DMS114 treated with DMSO at 0.1 percent for 48 hours (cell line): ENCODE results near the gene FOXP1.

ENCODE experiments used
- DNase-seq: peaks from one replicate; lab custom pipeline; 2025; ENCODE audit not compliant: unreplicated experiment; lab: John Stamatoyannopoulos, UW

Gene FOXP1

GRCh38 chr3:71488391-71488809 lies 95.1 kb downstream of the FOXP1 start:
- DNase-seq, result no peak

GRCh38 chr3:71487418-71487817 lies 96.1 kb downstream of the FOXP1 start:
- DNase-seq, result no peak

GRCh38 chr3:71486831-71487230 lies 96.7 kb downstream of the FOXP1 start:
- no peak for DNase-seq

DNA sequence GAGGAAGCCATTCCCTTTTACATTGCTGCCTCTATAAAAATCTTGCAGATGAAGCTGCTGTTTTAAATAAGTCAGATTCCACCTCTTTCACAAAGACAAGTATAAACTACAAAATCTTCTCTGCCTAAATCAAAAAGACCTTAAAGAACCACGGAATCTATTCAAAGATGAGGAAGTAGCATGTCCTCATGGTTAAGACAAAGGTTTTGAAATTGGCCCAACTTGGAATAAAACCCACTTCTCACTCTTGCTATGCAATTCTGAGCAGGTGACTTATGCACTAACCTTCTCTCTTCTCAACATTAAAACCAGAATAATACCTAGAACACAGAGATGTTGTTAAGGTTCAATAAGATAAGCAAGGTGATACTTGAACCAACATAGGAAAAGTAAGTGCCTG lies 97.6 kb downstream of the FOXP1 start:
- DNase-seq, result no peak

- DNase-seq, result no peak
Observed at GRCh38 chr3:71484452-71484851, 99.1 kb downstream of the FOXP1 start.

- DNase-seq, result no peak
Observed at GRCh38 chr3:71484047-71484446, 99.5 kb downstream of the FOXP1 start.

DNA sequence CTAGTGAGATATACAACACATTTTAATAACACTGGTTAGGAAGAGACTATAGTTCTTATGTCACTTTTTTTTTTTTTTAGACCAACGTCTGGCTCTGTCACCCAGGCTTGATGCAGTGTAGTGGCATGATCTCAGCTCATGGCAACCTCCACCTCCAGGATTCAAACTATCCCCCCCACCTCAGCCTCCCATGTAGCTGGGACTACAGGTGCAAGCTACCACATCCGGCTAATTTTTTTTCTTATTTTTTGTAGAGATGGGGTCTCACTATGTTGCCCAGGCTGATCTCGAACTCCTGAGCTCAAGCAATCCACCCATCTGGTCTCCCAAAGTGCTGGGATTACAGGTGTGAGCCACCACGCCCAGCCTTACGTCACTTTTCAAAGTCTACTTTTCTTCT lies 100.8 kb downstream of the FOXP1 start:
- DNase-seq, result no peak

DNA sequence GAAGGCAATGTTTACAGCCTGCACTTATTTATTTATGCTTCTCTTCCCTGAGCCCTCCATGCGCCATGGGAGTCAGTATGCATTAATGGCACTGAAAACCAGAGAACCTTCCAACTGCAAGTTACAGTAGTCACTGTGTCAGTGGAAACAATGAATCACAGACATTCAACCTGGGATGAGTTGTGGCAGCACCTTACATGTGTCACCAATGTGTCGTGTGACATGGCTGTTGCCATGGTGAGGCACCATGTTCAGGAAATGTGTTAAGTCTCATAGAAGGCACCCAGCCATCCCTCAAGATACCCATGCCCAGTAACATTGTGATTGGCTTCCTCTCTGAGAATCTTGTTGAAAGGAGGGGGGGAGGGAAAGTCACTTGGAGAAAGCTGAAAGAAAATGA lies 105.0 kb downstream of the FOXP1 start:
- DNase-seq, result no peak

DNA sequence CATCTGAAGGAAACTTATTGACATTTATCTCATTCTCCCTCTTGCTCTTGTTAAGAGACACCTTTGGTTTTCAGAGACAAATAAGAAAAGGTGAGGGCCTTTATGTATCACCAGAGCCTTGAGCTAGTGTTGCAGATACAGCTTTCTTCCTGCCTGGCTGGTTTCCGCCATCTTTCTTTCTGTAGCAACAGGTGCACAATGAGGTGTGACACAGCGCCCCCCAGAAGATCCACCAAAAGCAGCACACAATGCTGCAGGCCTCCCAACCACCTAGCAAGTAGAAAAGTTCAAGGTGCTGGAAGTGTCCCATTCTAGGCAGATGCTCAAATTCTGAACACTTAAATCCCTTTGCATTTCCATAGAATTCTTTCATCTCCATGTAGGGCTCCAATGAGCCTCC lies 106.6 kb downstream of the FOXP1 start:
- DNase-seq, result no peak

GRCh38 chr3:71469138-71469435 lies 114.4 kb downstream of the FOXP1 start:
- no peak for DNase-seq

GRCh38 chr3:71468311-71469137 lies 115.0 kb downstream of the FOXP1 start:
- DNase-seq, result no peak

GRCh38 chr3:71466483-71466882 lies 117.0 kb downstream of the FOXP1 start:
- DNase-seq, result no peak

GRCh38 chr3:71465371-71466036 lies 118.0 kb downstream of the FOXP1 start:
- no peak for DNase-seq

DNA sequence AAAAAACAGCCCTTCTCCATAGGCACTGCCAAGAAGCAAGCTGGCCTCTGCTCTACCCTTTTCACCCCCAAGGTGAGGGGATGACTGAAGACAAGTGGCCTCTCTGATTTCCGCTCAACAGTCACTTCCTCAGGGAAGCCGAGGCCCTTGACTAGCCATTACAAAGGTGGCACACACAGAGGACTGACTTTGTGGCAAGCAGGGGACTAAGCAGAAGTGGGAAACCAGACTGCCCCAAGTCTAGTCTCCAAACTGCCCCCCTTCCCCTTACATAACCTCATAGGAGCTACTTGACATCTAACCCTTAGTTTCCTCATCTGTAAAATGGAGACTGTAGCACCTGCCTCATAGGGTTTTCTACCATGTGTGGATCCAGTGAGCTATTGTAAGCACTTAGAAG lies 118.9 kb downstream of the FOXP1 start:
- DNase-seq, result no peak

DNA sequence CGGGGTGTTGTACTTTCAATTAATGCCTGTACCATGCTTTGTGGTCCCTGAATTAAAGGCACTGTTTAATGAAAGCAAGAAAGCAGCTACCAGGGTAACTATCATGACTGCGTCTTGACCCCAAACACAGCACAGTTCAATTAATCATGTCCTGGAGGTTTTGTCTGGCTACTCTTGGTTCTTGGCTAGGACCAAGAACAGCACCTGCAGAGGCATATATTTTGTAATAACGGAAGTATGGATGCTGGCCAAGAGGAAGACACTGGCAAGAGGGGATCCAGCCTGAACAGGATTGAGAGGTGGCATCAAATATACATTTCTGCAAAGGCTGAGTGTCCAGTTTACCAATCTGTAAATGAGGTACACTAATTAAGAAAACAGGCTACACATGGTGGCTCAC lies 119.9 kb downstream of the FOXP1 start:
- no peak for DNase-seq

- DNase-seq, result no peak
Observed at GRCh38 chr3:71462586-71462985, 120.9 kb downstream of the FOXP1 start.

DNA sequence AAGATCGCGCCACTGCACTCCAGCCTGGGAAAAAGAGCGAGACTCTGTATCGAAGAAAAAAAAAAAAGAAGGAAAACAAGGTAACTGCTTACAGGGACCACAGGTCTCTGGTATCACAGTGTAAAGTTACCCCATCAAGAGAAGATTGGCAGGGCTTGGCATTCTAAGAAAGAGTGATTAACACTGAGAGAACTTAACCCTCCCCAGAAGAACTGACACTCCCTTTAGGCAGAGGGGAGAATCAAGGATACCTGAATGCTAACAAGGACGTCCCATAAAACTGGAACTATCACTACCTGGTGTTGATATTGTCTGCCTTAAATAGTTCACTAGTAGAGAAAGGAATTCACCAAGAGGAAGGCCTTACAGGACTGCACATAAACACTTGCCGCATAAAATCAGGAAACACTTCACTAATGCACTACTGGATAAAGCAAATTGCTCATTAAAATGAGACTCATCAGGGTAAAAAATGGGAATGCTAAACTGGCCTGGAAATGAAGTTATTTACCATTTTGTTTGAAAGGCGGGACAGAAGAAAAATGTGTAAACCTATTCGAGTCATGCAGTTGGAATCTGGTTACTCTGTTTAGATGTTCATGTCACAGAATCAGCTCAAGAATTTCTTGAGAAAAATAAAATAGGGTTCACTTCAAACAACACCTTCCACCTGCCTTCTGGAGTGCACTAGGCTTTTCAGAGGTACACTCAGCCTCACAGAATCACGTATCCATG lies 121.6 kb downstream of the FOXP1 start:
- no peak for DNase-seq

- no peak for DNase-seq
Observed at GRCh38 chr3:71461114-71461513, 122.4 kb downstream of the FOXP1 start.

DNA sequence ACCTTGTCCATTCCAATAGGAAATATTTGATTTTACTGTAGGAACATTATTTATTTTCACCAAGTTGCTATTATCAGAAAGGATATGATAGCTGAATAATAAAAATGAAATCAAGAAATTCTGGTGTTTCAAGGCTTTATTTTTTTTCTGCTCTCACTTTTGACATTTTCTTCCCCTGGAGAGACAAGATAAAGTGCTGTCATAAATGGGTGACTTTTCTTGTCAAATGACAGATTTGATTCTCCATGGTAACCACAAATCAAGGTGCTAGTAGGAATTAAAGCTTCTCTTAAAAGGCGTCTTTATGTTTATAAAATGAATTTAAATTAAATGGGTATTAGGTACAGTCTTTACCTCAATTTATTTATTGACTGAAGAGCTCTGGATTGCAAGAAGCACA lies 124.6 kb downstream of the FOXP1 start:
- no peak for DNase-seq

DNA sequence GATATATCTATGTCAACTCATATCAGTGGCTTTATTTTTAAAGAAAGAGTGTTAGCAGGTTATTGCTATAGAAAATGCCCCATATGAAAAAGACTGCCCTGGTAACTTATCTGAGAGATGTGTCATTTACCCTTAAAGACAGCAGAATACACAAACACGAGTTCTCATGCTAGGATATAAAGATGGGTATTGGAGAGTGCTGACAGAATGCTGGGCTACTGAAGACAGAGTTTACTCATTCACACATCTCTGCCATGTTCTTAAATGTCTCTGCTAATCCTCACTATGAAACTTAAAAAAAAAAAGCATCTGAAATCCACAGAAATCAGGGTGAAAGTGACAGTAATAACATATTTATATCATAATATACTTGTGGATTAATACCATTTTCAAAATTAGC lies 126.7 kb downstream of the FOXP1 start:
- no peak for DNase-seq

- no peak for DNase-seq
Observed at GRCh38 chr3:71456156-71456555, 127.4 kb downstream of the FOXP1 start.
